HG03520 (cell line): Measurements from ENCODE around the gene KIF21A.
"Not testable (repeated sequence)": the region's sequence is repeated elsewhere in the genome, so short reads cannot be mapped to it uniquely, and the experiment has no call there.

ENCODE experiments used
- ATAC-seq: cut with Tn5 transposase; IDR thresholded peaks from one replicate; pipeline ENCODE4 v1.9.1; 2021; ENCODE audit warnings: mild to moderate bottlenecking, moderate library complexity; ENCODE audit not compliant: unreplicated experiment

KIF21A gene, protein sequence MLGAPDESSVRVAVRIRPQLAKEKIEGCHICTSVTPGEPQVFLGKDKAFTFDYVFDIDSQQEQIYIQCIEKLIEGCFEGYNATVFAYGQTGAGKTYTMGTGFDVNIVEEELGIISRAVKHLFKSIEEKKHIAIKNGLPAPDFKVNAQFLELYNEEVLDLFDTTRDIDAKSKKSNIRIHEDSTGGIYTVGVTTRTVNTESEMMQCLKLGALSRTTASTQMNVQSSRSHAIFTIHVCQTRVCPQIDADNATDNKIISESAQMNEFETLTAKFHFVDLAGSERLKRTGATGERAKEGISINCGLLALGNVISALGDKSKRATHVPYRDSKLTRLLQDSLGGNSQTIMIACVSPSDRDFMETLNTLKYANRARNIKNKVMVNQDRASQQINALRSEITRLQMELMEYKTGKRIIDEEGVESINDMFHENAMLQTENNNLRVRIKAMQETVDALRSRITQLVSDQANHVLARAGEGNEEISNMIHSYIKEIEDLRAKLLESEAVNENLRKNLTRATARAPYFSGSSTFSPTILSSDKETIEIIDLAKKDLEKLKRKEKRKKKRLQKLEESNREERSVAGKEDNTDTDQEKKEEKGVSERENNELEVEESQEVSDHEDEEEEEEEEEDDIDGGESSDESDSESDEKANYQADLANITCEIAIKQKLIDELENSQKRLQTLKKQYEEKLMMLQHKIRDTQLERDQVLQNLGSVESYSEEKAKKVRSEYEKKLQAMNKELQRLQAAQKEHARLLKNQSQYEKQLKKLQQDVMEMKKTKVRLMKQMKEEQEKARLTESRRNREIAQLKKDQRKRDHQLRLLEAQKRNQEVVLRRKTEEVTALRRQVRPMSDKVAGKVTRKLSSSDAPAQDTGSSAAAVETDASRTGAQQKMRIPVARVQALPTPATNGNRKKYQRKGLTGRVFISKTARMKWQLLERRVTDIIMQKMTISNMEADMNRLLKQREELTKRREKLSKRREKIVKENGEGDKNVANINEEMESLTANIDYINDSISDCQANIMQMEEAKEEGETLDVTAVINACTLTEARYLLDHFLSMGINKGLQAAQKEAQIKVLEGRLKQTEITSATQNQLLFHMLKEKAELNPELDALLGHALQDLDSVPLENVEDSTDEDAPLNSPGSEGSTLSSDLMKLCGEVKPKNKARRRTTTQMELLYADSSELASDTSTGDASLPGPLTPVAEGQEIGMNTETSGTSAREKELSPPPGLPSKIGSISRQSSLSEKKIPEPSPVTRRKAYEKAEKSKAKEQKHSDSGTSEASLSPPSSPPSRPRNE (N-terminal part only)

DNA sequence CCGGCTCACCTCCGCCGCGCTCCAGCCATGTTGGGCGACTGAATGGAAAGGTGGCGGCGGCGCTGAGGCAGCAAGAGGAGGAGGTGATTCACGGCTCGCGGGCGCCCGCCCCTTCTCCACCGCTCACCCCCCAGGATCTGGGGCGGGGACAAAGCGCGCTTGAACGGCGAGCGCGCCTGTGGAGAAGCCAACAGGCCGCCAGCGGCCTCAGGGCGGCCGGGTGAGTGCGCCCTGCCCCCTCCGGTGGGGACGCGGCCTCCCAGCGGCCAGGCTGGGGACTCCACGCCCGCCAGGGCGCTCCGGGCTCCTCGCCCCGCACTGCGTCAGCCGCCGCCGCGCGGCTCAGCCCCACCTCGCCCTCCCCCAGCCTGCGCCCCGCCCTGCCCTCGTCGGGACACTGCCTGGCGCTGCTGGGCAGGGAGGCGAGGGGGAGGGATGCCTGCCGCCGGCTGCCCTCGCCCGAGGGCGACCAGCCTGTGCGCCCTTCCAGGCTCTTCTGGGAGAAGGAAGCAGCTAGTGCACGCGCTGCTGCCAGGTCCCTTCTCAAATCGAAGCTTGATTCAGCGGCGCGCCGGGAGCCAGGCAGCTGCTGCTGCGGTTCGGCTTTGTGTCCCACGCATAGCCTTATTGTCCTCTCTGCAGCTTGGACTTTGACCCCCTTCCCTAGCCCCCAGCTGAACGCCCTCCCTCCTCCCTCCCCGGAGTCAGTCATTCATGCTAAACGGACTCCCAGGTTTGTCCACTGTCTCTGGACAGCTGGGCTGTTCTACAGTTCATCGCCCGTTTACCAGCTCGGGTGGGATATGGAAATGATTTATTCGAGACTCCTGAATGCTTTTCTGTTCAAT, at the start of gene KIF21A:
Gene KIF21A, minus strand, starts transcription at position 40 of the 848 bp plus-strand sequence. CDS start 150 bp downstream, outside the sequence.
- peak; percentile 94 for ATAC-seq

DNA sequence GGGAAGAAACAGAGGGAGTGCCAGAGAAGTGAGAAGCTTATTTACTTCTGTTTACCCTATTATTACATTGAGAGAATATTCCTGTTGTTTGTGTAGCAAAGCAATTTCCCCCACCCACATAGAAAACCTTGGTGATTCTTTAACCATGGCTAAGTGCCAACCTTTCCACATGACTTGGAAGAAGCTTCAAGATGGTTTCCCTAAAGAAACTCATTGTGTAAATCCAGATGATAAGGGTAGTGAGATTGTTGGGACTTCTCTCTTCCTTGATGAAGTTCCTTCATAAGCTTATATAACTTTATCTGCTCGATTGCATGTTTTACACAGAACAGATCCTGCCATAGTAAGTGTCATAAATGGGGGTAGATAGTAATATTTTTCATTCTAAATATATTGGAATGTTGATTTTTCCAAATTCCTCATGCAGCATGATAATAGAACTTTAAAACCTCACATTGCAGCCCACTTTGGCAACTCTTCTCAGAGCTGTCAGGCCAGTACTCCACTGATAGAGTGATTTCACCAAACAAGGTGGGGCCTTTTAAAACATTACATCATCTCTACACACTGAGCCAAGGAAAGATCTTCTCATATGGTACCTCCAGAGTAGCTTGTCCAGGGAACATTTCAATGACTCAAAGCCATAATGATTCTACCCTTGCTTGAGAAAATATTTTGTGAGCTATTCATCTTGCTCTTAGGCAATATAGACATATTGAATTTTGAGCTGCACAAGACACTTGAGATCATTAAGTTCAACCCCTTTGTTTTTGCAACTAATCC, 47.8 kb upstream of the KIF21A start:
- ATAC-seq, result no peak

DNA sequence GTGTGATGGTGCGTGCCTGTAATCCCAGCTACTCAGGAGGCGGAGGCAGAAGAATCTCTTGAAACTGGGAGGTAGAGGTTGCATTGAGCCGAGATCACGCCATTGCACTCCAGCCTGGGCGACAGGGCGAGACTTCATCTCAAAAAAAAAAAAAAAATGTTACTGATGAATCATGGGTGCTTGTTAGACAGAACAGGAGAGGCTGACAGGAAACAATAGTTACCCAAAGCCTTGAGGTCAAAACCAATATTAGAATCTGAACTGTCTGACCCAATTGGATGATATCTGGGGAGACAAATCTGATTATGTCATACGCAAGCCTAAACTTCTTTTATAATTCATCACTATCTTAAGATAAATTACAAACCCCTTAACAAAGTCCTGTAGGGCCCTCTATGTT, 40.7 kb upstream of the KIF21A start:
- no peak for ATAC-seq

DNA sequence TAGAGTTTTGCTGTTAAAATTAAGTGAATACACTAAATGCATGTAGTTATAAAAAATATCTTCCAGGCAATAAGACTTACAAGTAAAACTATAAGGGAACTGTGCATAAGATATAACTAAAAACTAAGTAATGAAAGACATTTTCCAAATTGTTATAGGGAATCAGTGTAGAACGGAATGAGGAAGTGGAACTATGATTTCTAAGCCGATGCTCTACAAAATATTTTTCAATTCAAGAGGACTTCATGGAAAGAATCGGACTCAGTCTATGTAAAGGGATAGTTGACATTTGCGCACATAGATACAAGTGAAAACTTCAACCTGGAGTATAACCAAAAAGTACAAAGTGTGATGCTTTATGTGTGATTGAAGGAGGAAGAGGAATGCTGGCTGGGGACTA, 40.1 kb upstream of the KIF21A start:
- no peak for ATAC-seq

DNA sequence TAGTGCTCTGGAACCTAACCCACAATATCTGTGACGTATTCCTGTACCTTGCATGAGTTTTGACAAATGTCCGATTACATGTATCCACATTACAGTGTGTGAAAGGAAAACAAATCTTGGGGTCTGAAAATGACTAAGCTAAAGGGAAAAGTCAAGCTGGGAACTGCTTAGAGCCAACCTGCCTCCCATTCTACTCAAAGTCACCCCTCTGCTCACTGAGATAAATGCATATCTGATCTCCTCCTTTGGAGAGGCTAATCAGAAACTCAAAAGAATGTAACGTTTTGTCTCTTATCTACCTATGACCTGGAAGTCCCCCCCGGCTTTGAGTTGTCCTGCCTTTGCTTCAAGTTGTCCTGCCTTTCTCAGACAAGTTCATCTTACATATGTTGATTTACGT, 34.0 kb upstream of the KIF21A start:
- no peak for ATAC-seq

DNA sequence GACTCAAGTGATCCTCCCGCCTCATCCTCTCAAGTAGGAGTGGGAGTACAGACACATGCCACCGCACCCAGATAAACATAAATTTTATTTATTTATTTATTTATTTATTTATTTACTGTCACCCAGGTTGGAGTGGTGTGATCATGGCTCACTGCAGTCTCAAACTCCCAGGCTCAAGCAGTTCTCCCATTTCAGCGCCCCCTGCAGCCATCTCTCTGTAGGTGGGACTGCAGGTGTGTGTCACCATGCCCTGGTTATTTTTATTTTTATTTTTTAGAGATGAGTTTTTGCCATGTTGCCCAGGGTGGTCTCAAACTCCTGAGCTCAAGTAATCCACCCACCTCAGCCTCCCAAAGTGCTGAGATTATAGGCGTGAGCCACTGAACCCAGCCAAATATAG, 33.2 kb upstream of the KIF21A start:
- no peak for ATAC-seq

DNA sequence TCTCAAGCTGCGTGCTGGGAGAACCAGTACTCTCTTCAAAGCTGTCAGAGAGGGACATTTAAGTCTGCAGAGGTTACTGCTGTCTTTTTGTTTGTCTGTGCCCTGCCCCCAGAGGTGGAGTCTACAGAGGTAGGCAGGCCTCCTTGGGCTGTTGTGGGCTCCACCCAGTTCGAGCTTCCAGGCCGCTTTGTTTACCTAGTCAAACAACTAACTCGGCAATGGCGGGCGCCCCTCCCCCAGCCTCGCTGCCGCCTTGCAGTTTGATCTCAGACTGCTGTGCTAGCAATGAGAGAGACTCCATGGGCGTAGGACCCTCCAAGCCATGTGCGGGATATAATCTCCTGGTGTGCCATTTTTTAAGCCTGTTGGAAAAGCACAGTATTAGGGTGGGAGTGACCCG, 32.2 kb upstream of the KIF21A start:
- ATAC-seq, result not testable (repeated sequence)

DNA sequence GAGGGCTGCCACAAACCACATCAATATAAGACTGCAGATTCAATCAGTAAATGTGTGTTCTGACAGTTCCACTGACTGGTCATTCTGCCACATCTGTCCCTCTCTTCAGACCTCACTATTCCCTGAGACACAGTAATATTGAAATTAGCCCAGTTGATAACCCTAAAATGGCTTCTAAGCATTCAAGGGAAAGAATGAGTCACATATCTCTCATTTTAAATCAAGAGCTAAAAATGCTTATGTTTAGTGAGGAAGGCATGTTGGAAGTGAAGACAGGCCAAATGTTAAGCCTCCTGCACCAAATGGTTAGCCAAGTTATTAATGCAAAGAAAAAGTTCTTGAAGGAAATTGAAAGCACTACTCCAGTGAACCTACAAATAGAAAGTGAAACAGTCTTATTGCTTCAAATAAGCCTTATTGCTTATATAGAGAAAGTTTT, 24.5 kb upstream of the KIF21A start:
- peak; percentile 90 for ATAC-seq

DNA sequence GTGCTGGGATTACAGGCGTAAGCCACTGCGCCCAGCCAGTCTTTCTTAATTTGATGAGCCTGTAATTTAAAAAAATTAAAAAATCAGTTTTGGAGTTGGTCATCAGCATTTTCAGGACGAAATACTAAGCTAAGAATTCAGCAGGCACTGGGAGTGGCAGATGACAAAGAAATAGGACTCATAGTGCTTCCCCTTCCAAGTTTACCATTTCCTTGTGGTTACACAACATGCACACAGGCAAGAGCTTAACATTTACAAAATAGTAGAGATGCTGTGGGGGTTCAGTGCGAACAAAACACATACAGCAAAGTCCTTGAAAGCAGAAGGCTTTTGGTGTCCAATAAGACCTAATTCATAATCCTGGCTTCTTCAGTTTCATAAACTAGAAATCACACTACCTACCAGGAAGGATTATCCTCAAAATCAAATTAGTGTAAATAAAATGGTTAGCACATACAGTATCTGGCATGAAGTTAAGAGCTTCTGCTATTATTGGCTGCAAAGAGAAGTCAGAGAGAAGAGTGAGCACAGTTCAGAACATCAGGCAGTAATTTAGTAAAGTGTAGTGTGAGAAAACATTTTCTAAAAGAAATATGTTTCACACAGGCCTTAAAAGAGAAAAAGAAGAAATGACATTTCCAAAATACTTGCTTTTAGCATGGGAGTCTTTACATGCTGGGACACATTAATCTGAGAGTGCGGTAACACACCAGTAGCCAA, 22.2 kb upstream of the KIF21A start:
- ATAC-seq, result no peak

DNA sequence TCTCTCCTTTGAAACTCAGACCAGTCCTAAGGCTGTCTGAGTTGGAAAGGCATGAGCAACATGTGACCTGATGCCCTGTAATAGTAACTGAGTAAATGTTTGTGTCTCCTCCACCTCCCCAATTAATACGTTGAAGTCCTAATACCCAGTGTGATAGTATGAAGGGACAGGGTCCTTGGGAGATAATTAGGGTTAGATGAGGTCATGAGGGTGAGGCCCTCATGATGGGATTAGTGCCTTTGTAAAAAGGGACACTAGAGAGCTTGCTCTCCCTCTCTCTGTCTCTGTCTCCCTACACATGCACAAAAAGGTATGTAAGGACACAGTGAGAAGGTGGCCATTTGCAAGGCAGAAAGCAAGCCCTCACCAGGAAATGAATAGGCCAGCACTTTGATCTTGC, 18.1 kb upstream of the KIF21A start:
- no peak for ATAC-seq

DNA sequence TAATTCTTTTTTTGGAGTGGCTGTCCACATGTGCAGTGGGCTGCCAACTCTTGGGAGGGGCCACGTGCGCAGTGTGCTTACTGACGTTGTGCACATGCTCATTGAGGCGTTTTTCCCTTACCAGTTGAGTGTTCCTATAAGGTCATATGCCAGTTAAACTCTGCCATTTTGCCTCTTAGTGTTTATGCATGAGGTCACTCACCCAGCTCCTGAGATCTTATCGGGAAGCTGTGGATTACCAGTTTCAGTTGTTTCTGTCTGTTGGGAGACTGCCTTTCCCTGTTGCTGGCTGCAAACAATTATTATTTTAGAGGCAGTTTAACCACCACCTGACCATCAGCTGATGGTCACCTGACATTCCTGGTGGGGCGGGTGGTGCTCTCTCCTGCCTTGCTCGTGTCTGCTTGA, 16.1 kb upstream of the KIF21A start:
- no peak for ATAC-seq

DNA sequence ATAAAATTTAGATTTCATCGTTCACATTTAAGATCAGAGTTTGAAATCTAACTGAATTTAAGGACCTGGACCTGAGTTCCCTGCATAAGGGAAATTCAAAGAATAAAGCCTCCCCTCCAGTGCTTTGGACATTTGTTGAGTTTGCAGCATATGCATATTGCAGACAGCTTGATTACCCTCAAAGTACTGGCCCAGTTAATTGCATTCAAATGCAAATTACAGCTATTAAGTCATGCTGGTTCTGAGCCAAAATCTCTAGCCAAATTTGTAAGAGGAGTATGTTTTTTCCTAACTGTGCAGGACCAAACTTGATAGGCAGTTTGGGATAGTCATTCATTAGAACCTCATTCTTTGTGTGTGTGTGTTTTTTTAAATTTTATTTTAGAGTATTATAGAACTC, 9.1 kb upstream of the KIF21A start:
- ATAC-seq, result no peak

DNA sequence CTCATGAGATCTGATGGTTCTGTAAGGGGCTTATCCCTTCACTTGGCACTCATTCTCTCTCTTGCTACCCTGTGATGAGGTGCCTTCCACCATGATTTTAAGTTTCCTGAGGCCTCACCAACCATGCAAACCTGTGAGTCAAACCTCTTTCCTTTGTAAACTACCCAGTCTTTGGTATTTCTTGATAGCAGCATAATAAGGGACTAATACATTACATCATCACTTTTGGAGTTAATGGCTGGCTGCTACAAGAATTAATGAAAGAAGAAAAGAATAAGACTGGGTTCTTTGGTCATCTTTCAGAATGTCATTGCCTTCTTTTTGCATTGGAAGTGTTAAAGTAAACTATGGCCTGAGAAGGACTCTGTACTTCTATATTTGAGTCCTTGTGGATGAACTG, 5.1 kb upstream of the KIF21A start:
- ATAC-seq, result no peak

DNA sequence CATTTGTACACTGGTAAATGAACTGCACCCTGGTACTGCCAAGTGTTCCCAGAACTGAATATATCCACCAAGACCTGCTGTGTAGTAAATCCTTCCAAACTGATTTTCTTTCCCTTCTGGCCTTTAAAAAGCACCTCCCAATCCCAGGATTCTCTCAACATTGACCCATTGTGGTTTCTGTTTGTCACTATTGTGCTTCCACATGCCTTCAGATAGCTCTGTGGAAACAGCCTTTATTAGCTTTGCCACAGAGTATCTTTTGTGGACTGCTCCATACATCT, 949 bp upstream of the KIF21A start:
- ATAC-seq, result no peak

DNA sequence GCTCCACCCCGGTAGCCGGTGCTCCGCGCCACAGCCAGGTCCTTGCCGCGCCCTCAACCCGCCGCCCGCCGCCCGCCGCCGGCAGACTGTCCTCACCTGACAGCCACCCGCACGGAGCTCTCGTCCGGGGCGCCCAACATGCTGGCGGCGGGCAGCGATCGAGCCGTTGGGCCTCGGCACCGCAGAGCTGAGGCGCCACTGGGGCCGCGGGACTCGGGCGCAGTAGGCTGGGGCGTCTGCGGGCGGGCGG, 164 bp downstream of the KIF21A start:
- peak; percentile 20 for ATAC-seq

DNA sequence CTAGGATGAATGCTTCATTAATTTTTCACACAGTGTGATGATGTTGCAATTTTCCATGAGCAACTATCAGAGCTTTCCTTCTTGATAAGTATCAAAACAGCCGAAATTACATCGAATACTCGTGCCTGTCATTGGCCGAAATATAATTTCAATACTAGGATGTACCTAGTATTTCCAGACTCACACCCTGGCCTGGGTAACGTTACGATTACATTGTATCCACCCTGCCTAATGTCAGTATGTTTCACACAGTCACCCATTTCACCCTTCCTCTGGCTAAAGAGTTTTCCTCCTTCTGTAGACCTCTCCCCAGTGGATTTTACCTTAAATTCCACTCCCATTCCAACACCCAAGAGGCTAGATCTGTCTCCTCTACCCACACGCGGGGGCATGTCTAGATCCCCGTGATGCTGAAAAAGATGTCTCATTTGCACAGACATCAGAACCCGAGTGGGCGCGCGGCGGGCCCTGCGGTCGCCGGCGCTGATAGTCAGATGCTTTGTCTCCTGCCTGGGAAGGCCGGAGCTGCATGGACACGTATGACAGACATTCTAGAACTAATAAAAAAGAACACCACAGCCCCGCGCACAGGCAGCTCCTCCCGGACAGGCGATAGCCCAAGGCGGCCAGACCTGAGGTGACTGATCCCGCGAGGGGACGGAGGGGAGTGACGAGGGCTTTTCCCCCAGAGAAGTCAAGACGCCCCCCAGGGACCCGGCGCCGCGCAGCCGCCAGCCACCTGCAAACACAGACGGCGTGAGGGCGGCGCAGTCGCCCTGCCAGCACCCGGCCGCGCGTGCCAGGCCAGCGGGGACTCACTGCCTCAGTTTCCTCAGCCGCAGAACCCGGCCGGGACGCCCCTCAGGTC, 723 bp downstream of the KIF21A start:
- ATAC-seq, result peak; percentile 12

DNA sequence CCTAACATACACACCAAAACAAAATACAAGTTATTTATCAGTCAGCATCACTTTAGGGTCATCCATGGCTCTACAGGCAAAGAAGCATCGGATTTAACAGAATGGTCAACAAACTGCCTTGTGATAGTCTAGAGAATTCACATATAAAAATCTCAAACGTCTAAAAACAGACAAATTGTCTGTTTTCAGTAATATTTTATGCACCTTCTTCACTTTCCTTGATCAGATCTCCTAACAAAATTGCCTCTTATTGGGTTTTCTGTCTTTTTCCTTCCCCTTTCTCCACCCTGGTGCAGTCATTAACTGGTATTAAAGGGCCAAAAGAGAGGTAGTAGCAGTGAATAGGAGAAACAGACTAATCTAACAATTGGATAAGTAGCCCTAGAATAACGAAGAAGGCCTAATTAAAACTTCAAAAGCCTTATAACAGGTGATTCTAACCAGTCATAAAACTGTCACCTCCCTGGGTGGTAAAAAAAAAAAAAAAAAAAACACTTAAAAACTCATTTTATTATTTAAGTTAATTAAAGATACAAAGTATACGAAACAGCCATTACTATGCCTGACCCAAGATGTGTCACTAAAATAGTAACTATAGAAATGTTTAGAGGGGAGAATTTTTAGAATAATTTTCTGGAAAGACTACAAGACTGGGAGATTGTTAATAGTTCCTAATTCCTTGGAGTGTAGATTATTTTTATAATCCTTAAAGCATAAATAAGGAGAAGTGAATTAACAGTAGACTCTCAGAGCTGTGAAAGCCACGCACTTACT, 1.5 kb downstream of the KIF21A start:
- ATAC-seq, result no peak

DNA sequence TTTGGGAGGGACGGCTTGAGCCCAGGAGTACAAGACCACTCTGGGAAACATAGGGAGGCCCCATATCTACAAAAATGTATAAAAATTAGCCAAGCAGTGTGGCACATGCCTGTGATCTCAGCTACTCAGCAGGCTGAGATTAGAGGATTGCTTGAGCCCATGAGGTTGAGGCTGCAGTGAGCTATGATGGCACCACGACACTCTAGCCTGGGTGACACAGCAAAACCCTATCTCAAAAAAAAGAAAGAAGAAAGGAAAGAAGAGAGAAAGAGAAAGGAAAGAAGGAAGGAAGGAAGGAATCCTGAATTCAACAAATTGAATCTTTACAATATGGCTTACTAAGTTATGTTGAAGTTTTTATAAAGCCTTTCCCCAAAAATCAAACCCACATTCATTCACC, 2.1 kb downstream of the KIF21A start:
- no peak for ATAC-seq
